Renal cortex interstitium (tissue), 11 donors: ENCODE data around the gene AGL. TPM values are rescaled to one million over a fixed set of nuclear protein-coding genes. Genes with fewer than 3 reads are reported as not detected.
"Not testable (repeated sequence)": the region's sequence is repeated elsewhere in the genome, so short reads cannot be mapped to it uniquely, and the experiment has no call there.

ENCODE experiments used
- DNase-seq, 11 donors: peaks; one replicate each; pipeline ENCODE4 v3.0.0-alpha.2; 2013; ENCODE audit warnings: low read depth in 9 of 11, low spot score in 4 of 11; ENCODE audit errors: extremely low read depth in 1 of 11
- polyA plus RNA-seq, 3 donors: library from polyadenylated mRNA; unstranded; fragments of 120-200 nt; gene quantifications; one replicate each; pipeline ENCODE4 v1.2.1, GENCODE V29; 2013; ENCODE audit not compliant: insufficient read length in 3 of 3

Gene AGL
- polyA plus RNA-seq, 3 donors = 26.3 to 32.2 (median 30.3) TPM

- not testable (repeated sequence) for DNase-seq
These were observed 9.8 kb upstream of the AGL start for GRCh38 chr1:99840353-99840752.

DNA sequence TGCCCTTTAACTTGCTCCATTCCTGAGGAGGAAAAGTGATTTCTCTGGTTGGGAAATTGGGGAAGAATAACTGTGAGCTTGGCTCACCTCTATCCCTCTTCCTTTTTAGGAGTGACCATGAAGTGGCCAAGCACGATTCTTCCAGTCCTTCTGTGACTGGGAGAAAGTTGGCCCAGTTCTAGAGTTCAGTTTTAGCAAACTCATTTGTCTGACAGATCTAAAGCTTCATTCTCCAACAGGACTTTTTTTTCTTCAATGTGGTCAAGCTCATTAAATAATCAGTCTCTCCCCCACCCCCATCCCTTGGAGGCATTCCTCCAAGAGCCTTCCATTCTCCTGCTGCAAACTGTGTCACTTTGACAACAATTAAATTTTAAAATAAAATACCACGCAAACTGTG, 6.4 kb upstream of the AGL start:
- DNase-seq = no peak

- not testable (repeated sequence) for DNase-seq
These were observed 5.0 kb upstream of the AGL start for GRCh38 chr1:99845201-99845600.

DNA sequence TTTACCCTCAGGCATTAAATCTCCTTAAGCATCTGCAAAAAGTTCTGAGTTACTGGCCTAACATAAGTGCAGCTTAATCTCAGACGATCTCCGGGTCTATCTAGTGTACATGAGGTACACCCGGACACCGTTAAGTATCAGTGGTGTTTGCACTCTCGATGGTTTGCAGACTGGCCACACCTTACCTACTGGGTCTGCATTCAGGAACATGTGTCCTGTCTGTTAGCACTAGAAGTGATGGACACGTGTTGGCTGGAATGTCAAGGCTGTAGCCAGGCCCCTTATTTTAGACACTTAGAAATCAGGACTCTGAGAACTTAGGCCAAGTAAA, 783 bp upstream of the AGL start:
- no peak for DNase-seq

GRCh38 chr1:99850459-99851291, 514 bp downstream of the AGL start:
- peak in 1 of 11 donors; percentile 50 for DNase-seq

DNA sequence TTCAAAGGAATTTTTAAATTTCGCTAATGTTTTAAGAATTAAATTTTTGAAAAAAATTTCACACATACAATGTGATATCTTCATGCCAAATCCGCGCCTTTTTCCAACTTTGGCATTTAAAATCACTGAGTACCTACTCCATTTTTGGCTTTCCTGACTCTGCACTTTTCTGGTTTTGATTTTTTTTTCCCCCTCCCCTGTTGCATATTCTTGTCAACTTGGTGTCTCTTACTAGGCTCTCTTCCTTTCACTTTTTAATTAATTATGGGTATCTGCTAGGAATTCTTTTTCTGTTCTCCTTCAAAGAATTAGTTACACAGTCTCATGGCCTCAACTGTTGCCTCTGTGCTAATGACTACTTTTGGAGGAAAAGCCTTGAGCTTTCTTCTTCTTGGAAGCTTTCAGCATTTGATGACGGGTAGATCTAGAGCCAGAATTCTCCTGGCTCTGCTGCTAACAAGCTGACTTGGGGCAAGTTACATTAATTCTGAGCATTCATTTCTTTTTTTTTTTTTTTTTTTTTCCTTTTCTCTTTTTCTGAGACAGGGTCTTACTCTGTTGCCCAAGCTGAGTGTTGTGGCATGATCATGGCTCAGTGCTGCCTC, 1.8 kb downstream of the AGL start:
- no peak for DNase-seq

DNA sequence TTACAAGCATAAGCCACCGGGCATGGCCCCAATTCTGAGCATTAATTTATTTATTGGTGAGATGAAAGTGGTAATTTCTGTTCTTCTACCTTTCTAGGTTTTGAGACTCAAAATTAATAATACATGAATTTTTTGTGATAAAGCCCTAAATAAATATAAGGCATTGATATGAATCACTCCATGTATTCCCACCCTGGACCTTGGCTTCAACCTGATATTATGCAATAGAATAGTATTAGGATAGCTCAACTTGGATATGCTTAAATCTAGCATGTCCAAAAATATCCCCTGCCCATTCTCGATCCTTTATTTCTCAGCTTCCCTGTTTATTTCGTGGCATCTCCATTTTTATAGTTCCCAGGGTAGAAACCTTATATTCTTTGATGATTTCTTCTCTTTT, 2.5 kb downstream of the AGL start:
- DNase-seq = no peak

DNA sequence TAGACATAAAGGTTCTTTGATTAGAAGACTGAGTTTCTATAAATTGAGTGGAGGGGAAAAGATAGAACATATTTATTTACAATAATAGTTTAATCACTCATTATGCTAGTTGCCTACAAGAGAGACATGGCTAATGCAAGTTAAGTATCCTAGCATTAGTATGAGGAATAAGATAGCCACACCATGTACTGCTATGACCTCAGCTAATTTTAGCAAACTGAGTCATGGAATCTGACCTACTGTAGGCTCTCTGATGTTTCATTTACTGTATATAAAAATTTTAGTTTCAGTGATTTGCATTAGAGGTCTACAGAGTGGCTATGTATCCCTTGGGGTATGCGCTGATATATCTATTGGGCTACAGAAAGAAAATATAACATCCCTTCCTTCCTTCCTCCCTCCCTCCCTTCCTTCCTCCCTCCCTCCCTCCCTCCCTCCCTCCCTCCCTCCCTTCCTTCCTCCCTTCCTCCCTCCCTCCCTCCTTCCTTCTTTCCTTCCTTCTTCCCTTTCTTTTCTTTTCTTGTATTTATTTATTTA, 5.8 kb downstream of the AGL start:
- no peak for DNase-seq

DNA sequence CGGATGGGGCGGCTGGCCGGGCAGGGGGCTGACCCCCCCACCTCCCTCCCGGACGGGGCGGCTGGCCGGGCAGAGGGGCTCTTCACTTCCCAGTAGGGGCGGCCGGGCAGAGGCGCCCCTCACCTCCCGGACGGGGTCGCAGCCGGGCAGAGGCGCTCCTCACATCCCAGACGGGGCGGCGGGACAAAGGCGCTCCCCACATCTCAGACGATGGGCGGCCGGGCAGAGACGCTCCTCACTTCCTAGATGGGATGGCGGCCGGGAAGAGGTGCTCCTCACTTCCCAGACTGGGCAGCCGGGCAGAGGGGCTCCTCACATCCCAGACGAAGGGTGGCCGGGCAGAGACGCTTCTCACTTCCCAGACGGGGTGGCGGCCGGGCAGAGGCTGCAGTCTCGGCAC, 6.9 kb downstream of the AGL start:
- DNase-seq = not testable (repeated sequence)

DNA sequence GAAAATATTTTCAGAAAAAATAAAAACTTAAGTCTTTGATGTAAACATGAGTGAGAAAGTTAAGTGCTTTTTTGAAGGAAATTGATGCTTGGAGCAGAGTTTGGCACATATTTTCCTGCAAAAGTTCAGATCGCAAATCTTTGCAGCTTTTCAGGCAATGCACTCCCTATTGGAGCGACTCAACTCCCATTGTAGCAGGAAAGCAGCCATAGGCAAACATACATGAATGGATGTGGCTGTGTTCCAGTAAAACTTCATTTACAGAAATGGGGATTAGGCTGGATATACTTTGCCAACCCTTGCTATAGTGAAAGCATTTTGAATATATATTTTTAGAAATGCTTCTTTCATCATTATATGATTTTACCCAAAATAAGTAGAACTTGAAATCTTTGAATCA, 8.1 kb downstream of the AGL start:
- no peak for DNase-seq

GRCh38 chr1:99858881-99859280, 8.7 kb downstream of the AGL start:
- DNase-seq = no peak

DNA sequence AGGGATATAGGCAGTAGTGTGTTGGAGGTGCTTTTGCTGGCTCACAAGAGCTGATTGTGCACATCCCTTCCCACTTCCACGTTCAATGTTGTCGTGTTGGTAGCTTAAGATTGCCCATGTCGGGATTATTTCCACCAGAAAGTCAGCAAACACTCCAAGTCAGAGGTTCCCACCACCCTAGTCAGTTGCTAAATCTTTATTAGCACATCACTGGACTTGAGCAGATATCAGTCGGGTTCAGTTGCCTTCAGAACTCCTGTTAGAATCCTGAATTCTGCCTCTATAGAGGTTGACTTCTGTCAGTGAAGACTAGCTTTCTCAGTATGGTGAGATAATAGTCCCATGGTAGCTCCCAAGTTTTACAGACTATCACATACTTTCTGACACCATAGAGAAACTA, 10.5 kb downstream of the AGL start:
- DNase-seq = no peak

GRCh38 chr1:99867682-99868081, 17.5 kb downstream of the AGL start:
- no peak for DNase-seq

GRCh38 chr1:99869304-99869703, 19.1 kb downstream of the AGL start:
- DNase-seq = no peak

GRCh38 chr1:99869723-99870122, 19.6 kb downstream of the AGL start:
- no peak for DNase-seq

DNA sequence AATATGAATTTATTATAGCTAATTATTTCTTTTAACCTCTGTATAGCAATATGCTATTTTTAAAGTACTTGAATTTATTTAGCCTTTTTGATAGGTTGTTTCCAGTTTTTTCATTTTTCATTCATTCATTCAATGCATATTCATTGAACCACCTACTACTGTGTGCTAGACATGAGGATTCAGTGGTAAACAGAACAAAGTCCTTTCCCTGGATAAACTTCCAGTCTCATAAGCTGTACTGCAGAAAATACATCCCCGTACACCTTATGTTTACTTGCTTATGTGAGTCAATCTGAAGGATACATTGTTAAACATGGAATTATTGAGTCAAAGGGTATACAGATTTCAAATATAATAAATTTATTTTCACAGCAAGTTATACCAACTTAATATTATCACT, 21.9 kb downstream of the AGL start:
- no peak for DNase-seq

DNA sequence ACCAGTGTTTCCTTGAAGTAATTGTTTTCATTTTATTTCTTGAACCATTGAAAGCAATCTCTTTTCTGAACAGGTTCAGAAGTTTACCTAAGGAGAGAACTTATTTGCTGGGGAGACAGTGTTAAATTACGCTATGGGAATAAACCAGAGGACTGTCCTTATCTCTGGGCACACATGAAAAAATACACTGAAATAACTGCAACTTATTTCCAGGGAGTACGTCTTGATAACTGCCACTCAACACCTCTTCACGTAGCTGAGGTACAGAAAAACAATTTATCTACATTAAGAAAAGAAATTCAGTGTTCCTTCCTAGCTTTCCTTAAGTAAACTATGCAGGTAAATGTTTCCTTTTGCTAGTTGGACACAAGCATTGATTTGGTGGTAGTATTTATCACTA, 27.4 kb downstream of the AGL start:
- no peak for DNase-seq

DNA sequence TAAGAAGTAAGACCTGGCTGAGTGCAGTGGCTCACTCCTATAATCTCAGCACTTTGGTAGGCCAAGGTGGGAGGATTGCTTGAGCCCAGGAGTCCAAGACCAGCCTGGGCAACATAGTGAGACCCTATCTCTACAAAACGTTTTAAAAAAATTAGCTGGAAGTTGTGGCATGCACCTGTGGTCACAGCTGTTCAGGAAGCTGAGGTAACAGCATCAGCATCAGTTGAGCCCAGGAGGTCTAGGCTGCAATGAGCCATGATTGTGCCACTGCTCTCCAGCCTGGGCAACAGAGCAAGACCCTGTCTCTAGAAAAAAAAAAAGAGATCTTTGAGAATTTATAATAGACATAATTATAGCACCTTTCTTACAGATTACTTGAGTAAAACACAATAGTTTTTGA, 36.0 kb downstream of the AGL start:
- DNase-seq = no peak

DNA sequence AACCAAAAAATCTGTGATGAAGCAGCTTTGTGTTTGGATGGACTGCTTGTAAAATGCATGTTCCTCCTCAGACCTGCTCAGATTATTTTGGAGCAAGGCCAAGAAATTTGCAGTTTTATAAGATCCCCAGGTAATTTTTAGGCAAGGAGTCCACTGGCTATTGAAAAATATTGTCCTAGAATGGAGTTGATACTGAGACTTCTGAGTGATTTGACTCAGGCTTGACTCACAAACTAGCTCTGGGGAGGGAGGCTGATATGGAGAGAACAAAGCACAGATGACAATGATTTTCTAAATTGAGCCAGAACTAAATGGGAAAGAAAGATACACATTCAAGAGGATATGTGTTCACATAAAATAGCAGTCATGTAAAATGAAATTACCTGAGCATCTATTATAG, 36.7 kb downstream of the AGL start:
- no peak for DNase-seq

- no peak for DNase-seq
These were observed 37.7 kb downstream of the AGL start for GRCh38 chr1:99887890-99888289.

DNA sequence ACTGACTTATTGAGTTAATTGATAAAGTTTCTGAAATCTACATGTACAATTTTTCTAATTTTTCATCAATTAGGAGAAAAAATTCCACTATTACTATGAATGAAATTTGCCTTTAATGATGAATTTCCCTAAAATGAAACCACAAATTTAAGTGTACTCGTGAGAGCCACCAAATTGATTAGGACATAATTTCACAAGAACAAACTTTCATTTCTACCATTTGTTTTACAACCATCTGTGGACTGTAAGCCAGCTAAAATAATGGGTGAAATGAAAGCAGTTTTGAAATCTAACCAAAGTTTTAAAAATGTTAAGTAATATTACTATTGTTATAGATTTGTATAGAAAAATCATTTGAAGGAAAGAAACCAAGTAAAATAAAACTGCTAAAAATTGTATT, 41.8 kb downstream of the AGL start:
- DNase-seq = no peak
